Activated gamma-delta T cell treated with Interleukin-2 at 50 U/mL for 16 hours (primary cell): ENCODE measurements around the gene ILF3.

Experiments used
- DNase-seq: peaks from one replicate; pipeline ENCODE4 v3.0.0-alpha.2; 2020

The ILF3 gene

GRCh38 chr19:10679743-10680142 is 25.6 kb downstream of the ILF3 start:
- DNase-seq = no peak

- DNase-seq = no peak
Measured at GRCh38 chr19:10680545-10681135, 26.5 kb downstream of the ILF3 start.

- no peak for DNase-seq
Measured at GRCh38 chr19:10681658-10682057, 27.5 kb downstream of the ILF3 start.

- DNase-seq = no peak
Measured at GRCh38 chr19:10682397-10683063, 28.4 kb downstream of the ILF3 start.

DNA sequence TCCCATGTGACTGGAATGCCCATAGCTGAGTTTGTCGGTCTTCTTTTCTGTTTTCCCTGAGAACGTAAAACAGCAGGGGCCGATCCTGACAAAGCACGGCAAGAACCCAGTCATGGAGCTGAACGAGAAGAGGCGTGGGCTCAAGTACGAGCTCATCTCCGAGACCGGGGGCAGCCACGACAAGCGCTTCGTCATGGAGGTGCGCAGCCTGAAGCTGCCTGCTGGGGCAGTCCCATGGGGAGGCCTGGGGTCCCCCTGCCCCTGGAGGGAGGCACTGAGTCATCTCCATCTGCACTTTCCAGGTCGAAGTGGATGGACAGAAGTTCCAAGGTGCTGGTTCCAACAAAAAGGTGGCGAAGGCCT is 28.9 kb downstream of the ILF3 start:
- no peak for DNase-seq

GRCh38 chr19:10683582-10683981 is 29.4 kb downstream of the ILF3 start:
- DNase-seq = no peak

GRCh38 chr19:10685210-10685609 is 31.1 kb downstream of the ILF3 start:
- no peak for DNase-seq

- DNase-seq = no peak
Measured at GRCh38 chr19:10686193-10686592, 32.0 kb downstream of the ILF3 start.

DNA sequence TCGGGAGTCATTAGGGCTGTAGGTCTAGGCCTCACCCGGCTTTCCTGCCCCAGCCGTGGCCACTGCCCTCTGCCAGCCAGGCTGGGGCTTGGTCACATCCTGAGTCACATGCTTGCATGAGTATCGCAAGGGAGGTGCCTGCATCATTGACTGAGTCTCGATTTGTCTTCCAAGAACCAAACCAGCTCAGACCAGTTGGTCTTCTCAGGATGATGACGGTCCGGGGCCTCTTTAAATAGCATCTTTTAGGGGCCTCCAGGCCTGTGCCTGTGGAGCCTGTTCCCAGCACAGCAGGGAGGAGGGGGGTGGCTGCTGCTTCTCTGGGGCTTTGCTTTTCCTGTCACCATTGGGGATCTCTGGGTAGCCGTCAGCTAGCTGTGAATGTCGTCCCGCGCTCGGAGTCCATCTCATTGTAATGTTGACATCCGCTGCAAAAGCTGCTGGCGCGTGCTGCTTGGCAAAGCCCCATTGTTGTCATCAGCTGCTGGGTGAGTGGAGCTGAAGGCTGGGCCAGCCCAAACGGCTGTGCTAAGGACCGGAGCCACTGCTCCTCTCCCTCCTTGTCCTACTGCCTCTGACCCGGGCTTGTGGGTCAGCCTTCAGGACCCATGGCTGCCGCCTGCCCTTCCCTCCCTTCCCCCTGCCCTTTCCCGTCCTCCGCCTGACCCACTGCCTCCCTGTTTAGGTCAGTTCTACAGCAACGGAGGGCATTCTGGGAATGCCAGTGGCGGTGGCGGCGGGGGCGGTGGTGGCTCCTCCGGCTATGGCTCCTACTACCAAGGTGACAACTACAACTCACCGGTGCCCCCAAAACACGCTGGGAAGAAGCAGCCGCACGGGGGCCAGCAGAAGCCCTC is 32.7 kb downstream of the ILF3 start:
- no peak for DNase-seq

GRCh38 chr19:10687518-10688288 is 33.6 kb downstream of the ILF3 start:
- DNase-seq = no peak

DNA sequence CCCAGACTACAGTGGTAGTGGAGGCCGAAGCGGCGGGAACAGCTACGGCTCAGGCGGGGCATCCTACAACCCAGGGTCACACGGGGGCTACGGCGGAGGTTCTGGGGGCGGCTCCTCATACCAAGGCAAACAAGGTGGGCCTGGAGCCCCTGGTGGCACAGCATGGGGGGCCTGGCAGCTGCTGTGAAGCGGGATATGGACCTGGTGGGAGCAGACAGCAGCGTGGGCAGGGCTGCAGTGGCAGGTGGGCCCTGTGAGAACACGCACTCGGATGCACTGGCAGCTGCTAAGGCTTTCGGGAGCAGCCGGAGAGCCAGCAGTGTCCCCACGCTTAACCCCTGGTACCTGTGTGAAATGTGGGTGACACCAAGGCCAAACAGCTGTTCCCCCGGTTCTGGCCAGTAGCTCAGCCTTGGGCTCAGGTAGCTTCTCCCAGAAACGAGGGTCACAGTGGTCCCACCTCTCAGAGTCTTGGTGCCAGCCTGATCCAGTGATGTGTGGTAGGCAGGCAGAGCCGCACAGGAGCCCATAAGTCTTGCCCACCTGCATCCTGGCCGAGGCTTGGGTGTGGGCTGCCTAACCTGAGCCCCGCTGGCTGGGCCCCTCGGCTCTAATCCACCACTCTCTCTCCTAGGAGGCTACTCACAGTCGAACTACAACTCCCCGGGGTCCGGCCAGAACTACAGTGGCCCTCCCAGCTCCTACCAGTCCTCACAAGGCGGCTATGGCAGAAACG is 34.6 kb downstream of the ILF3 start:
- DNase-seq = no peak

GRCh38 chr19:10690341-10690781 is 36.2 kb downstream of the ILF3 start:
- DNase-seq = no peak

DNA sequence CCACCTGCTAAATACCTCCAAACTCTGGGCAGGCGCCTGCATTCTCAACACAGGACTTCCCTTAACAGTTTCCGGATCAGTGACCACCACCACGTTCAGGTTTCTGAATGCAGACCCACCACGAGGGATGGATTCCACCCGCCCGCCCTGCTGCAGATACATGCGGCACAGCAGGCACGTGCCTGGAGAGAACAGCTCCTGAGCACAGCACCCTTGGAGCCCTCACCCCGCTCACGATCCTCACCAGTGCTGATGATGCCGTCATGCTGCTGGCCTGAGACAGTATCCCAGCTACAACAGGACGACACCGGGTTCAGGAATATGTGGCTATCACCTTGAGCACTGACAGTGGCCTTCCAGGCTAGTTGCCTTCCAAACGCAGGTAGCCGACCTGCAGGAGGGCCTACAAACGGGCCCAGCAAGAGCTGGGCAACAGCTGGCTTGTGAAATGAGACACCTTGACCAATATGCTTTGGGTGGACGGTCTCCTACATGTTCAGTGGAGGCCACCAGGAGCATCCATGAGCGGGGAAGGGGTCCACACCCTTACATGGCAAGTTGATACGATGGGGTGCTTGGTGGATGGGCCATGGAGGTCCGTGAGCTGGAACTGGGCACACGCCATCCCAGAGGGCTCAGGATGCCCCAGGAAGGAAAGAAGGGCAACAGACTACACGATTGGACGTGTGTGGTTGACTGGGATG is 37.2 kb downstream of the ILF3 start:
- DNase-seq = no peak

- no peak for DNase-seq
Measured at GRCh38 chr19:10691883-10692282, 37.7 kb downstream of the ILF3 start.

- no peak for DNase-seq
Measured at GRCh38 chr19:10692673-10693264, 38.6 kb downstream of the ILF3 start.

- no peak for DNase-seq
Measured at GRCh38 chr19:10694706-10695307, 40.7 kb downstream of the ILF3 start.

DNA sequence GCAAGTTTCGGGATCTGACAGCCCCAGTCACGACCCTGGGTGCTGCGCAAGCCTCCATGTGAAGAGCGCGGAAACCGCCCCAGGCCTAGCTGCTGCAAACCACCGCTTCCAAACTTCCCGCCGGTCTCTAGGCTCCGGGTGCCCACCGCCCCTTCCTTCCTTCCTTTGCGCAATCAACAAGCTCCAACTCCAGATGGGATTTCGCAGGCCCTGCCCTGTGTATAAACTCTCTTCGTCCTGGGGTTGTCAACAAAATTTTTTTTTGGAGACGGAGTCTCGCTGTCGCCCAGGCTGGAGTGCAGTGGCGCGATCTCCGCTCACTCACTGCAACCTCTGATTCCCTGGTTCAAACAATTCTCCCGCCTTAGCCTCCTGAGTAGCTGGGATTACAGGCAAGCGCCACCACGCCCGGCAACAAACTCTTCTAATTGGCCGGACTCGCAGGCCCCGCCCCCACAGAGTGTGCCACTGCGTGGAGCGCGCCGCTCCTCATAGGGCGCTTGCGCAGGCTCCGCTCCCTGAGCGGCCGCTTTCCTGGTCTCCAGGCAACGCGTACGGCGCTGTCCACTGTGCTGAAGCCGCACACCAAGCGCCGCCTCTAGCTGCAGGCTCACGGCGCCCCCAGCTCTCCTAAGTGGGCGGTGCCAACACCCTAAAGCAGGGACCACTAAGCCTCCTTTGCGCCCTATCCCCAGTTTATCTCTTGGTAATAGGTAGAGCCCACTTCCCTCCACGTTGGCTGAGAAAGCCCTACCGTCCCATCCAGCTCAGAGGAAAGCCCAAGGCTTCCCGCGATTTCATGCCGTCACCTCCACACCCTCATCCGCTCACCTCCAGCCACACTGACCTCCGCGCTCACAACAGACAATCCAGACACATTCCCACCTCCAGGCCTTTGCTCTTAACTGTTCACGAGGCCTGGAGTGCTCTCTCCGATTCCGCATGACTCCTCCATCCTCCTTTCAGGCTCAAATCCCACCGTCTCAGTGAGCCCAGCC is 41.6 kb downstream of the ILF3 start:
- peak; percentile 80 for DNase-seq

DNA sequence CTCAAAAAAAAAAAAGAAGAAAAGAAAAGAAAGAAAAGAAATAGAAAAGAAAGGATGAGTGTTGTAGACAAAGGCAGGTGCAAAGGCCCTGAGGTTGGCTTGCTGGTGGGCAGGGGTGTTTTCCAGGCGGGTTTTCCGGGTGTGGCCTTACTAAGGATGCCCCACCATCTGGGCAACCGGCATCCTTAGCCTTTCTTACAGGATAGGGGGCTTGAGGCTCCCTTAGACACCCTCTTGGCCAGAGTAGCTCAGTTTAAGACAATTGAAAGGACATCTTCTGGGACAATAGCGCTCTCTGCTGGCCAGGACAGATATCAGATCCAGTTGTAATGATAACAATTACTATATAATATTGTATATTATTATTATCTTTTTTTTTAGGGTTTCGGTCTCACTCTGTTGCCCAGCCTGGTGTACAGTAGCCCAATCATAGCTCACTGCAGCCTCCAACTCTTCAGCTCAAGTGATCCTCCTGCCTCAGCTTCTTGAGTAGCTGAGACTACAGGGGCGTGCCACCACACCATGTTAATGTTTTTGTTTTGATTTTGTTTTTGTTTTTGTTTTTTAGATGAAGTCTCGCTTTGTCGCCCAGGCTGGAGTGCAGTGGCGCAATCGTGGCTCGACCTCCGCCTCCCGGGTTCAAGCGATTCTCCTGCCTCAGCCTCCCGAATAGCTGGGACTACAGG is 45.6 kb downstream of the ILF3 start:
- peak; percentile 65 for DNase-seq

- DNase-seq = no peak
Measured at GRCh38 chr19:10701955-10702525, 47.9 kb downstream of the ILF3 start.
